SH-SY5Y (cell line): ENCODE measurements around the gene LCN10.

Experiments used
- GATA2 ChIP-seq: IDR thresholded peaks from 2 replicates; pipeline ENCODE4 v1.6.1; 2011; ENCODE audit warnings: mild to moderate bottlenecking, low read depth, low read length
- GATA3 ChIP-seq: IDR thresholded peaks from 2 replicates; pipeline ENCODE4 v1.6.1; 2011; ENCODE audit warnings: low read depth, mild to moderate bottlenecking, low read length, moderate library complexity

DNA sequence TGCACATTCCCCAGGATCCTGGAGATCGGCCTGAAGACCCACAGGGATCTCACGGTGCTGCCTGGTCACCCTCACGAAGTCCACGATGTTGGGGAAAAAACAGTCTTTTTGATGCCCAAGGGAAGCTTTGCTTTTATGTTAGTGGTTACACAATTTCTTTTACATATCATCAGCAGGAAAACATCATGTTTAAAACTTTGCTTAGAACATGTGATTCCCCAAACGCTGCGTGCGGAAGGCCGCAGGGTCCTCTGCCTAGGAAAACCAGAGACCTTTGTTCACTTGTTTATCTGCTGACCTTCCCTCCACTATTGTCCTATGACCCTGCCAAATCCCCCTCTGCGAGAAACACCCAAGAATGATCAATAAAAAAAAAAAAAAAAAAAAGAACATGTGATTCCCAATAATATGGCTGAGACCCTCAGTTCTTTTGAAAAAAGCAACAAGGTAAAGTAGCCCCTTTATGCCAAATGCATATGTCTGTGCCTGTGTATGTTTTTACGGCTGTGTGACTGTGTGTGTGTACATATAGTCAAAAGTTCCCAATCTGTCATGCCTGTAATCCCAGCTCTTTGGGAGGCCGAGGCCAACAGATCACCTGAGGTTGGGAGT, 44.0 kb downstream of the LCN10 start:
- TF ChIP-seq GATA3 (no peak), GATA2 (no peak)
